ENCODE data around the gene PARD3.
"Not testable (repeated sequence)": the region's sequence is repeated elsewhere in the genome, so short reads cannot be mapped to it uniquely, and the experiment has no call there.

DNA sequence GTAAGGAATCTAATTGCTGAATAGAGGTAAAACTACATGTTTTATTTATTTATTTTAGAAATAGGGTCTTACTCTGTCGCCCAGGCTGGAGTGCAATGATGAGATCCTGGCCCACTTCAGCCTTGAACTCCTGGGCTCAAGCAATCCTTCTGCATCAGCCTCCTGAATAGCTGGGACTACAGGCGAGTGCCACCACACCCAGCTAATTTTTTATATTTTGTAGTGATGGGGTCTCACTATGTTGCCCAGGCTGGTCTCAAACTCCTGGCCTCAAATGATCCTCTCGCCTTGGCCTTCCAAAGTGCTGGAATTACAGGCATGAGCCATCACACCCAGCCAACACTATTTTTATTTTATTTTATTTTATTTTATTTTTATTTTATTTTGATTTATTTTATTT lies 170.3 kb downstream of the PARD3 start:
- not testable (repeated sequence) for TF ChIP-seq EZH2, EZH2phosphoT487 (IDR thresholded peaks at IDR 0.05)
- TF ChIP-seq, protein P1, sequence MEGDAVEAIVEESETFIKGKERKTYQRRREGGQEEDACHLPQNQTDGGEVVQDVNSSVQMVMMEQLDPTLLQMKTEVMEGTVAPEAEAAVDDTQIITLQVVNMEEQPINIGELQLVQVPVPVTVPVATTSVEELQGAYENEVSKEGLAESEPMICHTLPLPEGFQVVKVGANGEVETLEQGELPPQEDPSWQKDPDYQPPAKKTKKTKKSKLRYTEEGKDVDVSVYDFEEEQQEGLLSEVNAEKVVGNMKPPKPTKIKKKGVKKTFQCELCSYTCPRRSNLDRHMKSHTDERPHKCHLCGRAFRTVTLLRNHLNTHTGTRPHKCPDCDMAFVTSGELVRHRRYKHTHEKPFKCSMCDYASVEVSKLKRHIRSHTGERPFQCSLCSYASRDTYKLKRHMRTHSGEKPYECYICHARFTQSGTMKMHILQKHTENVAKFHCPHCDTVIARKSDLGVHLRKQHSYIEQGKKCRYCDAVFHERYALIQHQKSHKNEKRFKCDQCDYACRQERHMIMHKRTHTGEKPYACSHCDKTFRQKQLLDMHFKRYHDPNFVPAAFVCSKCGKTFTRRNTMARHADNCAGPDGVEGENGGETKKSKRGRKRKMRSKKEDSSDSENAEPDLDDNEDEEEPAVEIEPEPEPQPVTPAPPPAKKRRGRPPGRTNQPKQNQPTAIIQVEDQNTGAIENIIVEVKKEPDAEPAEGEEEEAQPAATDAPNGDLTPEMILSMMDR (IDR thresholded peaks at IDR 0.05): not testable (repeated sequence)

All from neural progenitor cell (in vitro differentiated cells).